Stimulated activated CD8-positive, alpha-beta memory T cell treated with anti-CD3 and anti-CD28 coated beads, Interleukin-12 subunit alpha, Interleukin-12 subunit beta, amount 100 ng/mL, for 24 hours (primary cell): ENCODE measurements around the gene SORCS2.

ENCODE experiments used
- DNase-seq: peaks from one replicate; pipeline ENCODE4 v3.0.0-alpha.2; 2020; ENCODE audit errors: extremely low read depth

SORCS2 gene

GRCh38 chr4:7353846-7354610 is 161.7 kb downstream of the SORCS2 start:
- no peak for DNase-seq

DNA sequence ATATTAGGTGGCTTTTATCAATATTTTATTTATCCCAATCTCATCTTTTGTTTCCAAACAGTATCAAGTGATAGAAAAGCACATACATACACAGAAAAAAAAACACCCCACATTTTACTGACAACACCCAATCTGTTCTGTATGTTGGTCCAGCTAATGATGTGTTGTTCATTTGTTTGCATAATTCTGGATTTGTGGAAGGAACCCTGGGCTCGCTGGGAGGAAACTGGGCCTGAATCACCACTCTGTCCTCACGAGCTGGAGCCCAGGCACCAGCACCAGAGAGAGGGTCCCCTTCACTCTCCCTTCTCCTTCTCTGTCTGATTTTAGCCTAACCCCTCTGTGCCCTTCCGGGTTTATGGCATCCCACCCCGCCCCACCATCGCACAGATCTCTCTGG is 162.6 kb downstream of the SORCS2 start:
- no peak for DNase-seq

DNA sequence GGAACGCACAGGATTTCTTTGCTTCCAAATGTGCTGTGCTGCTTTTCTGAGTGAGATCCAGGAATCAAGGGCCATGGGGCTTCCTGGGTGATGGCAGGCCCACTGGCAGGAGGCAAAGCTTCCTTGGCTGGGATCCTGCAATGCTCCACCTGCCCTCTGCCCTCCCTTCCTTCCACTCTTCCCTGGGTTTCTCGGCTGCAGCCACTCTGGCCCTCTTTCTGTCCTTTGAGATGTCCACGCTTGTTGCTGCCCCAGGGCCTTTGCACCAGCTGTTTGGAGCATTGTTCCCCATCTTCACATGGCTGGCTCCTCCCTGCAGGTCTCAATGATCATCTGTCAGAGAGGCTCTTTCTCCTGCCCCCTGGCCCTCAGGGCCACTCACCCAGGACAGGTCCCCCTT is 163.5 kb downstream of the SORCS2 start:
- no peak for DNase-seq

GRCh38 chr4:7356667-7357310 is 164.5 kb downstream of the SORCS2 start:
- no peak for DNase-seq

GRCh38 chr4:7357323-7357722 is 165.0 kb downstream of the SORCS2 start:
- no peak for DNase-seq

DNA sequence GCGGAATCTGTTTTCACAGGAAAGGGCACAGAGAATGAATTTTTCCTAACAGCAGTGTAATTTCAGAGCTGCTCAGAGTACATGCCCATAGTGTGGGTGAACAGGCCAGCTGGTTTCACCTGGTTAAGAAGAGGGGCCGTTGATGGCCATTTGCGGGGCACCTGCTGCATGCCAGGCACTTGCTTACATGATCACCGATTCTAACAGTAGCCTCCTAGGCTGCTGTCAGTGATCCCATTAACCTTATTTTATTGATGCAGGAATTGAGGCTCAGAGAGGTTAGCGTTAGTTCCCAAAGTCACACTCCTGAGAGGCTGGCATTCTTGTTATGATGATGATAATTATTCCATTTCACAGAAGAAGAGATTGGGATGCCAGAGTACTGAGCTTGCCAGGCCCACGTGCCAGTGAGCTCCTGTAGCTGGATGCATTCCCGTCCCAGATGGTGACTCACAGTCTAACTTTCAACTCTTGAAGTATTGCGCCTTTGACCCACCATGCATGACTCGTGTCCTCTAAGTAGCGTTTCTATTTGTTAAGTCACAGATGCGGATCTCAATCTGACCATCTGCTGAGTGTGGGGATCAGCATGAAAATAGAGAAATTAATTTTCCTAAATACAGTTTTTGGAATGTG is 165.9 kb downstream of the SORCS2 start:
- DNase-seq = no peak

GRCh38 chr4:7359400-7360062 is 167.2 kb downstream of the SORCS2 start:
- DNase-seq = no peak

DNA sequence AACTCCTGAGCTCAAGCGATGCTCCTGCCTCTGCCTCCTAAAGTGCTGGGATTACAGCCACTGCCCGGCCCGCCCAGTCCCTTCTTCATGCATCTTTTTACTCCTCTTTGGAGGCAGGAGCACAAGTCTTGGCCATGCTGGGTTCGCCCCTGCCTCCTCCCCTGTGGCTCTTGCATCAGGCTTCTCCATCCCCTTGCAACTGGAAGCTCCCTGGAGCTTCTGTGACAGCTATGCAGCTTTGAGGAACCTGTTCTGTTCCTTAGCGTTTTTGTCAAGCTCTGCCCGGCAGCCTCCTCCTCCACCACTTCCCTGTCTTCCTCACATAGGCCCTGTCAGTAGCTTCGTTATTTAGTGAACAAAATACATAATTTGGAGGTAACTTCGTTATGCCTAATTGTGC is 168.5 kb downstream of the SORCS2 start:
- no peak for DNase-seq

GRCh38 chr4:7361280-7361895 is 169.1 kb downstream of the SORCS2 start:
- DNase-seq = no peak

GRCh38 chr4:7362341-7362740 is 170.0 kb downstream of the SORCS2 start:
- no peak for DNase-seq

DNA sequence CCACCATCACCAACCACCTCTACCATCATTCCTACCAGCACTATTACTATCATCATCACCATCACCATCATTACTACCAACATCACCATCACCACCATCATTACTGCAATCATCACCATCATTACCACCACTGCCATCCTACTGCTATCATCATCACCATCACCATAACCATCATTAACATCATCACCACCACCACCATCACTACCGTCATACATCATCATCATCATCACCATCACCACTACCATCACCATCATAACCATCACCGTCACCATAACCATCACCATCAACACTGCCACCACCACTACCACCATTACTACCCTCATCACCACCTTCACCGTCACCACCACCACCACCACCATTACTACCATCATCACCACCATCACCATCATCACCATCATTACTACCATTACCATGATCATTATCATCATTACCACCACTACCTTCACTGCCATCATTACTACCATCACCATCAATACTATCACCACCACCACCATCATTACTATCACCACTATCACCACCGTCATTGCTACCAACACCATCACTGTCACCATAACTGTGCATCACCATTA is 170.6 kb downstream of the SORCS2 start:
- no peak for DNase-seq

DNA sequence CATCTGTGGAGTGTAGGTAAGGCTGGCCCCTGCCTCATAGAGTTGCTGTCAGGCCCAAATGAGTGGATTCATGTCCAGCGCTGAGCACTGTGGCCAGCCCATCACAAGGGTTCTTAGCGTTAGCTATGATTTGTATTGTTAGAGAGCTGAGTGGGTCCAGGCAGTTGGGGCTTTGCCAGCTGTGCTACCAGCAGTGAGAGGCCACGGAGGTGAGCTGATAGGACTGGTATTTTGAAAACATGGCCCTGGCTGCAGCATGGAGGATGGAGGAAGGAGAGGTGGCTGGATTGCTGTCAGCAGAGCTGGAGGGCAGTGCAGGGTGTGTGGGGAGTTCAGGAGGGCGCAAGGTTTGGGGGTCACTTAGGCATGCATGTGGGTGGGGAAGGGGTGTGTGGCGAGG is 172.6 kb downstream of the SORCS2 start:
- no peak for DNase-seq

- DNase-seq = no peak
These were observed 173.3 kb downstream of the SORCS2 start for GRCh38 chr4:7365462-7366179.

DNA sequence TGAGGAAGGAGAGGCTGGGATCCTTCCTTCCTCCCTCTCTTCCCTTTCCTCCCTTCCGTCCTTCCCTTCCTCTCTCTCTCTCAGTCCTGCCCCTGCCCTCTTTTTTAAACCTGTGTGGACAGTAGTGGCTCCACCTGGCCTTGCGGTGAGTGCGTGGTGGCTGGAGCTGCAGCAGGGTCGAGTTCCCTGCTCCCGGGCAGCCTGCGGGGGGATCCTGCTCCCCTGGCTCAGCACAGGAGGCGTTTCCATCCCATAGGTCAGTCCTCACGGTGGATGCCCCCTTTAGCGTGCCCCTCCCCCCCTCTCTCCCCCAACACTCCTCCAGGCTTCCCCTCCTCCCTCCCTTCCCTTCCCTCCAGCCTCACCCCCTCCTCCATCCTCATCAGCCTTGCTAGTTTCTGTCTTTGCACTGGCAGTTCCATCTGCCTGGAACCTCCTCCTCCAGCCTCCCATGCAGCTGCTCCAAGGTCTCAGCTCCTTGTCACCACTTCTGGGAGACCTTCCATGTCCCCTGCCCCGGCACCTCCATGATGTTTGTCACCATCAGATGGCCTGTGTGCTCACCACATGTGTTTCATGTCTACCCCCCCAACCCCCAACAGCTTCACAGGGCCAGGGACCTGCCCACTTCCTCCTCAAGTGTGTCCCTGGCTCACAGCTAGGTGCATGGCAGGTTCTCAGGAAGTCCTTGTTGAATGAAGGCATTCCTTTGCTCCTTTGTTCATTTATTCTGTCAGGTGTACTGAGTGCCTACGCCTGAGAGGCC is 174.0 kb downstream of the SORCS2 start:
- DNase-seq = no peak

GRCh38 chr4:7366954-7367353 is 174.6 kb downstream of the SORCS2 start:
- no peak for DNase-seq

DNA sequence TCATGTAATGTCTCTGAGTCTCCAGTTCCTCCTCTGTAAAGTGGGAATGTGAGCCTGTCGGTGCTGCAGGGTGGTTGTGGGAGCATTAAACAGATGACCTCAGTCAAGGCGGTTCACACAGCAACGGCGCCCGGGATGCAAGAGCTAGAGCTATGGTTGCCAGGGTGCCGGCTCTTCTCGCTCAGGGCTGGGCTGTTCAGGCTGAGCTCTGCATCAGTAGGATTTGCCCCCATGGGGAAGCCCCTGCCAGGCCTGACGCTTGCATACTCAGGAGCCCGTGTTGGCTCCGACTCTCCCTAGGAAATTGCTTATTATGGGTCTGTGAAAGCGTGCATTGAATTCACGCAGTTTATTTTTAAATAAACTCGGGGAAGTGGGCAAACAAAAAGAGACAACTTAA is 175.1 kb downstream of the SORCS2 start:
- DNase-seq = no peak

DNA sequence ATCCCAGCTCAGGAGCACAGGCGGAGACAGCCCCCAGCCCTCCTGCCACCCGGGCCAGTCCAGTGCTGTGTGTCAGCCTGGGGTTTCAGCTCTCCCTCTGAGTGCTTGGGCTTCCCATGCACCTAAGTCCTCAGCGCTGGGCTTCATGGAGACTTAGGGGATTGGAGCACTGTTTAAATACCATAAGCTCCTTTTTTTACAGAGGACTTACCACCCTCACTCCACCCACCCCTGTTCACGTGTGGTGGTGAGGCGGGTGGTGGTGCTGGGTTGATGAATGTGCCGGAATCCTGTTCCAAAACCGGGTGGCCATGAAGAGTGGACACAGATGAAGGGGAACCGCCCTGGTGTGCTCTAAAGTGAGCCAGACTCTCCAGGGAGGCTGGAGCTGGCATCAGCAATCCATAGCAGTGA is 175.5 kb downstream of the SORCS2 start:
- DNase-seq = no peak

GRCh38 chr4:7368296-7368695 is 176.0 kb downstream of the SORCS2 start:
- DNase-seq = no peak

DNA sequence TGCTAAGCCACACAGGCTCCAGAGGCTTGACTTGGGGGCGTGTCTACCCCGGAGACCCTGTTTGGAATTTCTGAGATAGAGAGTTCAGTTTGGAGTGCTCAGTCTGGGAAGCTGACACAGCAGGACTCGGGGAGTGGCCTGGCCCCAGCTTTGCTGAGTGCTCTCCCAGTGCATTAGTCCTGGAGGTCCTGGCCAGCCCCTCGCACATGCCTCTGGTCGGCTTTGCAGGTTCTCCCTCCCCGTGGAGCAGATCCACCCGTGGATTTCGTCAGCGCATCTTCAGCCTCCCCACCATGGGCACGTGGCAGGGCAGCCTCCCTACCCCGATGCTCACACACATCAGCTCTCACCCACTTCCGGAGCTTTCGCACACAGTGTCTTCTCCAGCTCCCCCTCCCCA is 177.2 kb downstream of the SORCS2 start:
- DNase-seq = no peak

- no peak for DNase-seq
These were observed 177.7 kb downstream of the SORCS2 start for GRCh38 chr4:7370038-7370437.
